ENCODE results near the gene OR51S1.
"Not testable (repeated sequence)": the region's sequence is repeated elsewhere in the genome, so short reads cannot be mapped to it uniquely, and the experiment has no call there.

Gene OR51S1

DNA sequence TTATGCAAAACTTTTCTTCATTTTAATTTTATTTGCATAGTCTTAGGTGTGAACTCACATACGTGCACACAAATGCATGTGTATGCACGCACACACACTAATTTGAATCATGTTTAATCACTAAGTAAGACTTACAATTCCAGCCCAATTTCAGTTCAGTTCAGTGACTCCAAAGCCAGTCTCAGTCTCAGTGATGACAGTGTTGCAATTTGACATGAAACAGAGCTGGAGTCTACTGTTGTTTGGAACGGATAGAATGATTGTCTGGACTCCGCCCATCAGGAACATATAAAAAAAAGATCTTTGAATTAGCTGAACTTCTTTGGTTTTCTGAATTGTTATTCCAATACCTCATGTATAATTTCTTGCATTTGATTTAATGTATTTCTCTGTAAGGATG, 14.9 kb upstream of the OR51S1 start:
- H3K27me3 ChIP-seq (ENCODE audit: control insufficient read depth in 1 of 2, insufficient read depth in 2 of 2, low read length in 2 of 2): no peaks in the 10 kb centered on the region
- no peaks in the 10 kb centered on the region for H3K36me3 ChIP-seq (ENCODE audit: control insufficient read depth in 2 of 2, insufficient read depth in 2 of 2, low read length in 2 of 2)
- H3K9me3 ChIP-seq (ENCODE audit: control insufficient read depth in 2 of 2, low read length in 2 of 2): peaks cover 0 to 5% of the 10 kb centered on the region in 2 donors
- H3K27ac ChIP-seq (ENCODE audit: low read length): no peak overlapping the region
- no peaks in the 10 kb centered on the region for H3K4me1 ChIP-seq (ENCODE audit: control insufficient read depth, insufficient read depth, low read length)
- no peak overlapping the region for H3K4me3 ChIP-seq (ENCODE audit: low read length in 2 of 2)
- no peak overlapping the region for H3K9ac ChIP-seq (ENCODE audit: low read length in 2 of 2)

DNA sequence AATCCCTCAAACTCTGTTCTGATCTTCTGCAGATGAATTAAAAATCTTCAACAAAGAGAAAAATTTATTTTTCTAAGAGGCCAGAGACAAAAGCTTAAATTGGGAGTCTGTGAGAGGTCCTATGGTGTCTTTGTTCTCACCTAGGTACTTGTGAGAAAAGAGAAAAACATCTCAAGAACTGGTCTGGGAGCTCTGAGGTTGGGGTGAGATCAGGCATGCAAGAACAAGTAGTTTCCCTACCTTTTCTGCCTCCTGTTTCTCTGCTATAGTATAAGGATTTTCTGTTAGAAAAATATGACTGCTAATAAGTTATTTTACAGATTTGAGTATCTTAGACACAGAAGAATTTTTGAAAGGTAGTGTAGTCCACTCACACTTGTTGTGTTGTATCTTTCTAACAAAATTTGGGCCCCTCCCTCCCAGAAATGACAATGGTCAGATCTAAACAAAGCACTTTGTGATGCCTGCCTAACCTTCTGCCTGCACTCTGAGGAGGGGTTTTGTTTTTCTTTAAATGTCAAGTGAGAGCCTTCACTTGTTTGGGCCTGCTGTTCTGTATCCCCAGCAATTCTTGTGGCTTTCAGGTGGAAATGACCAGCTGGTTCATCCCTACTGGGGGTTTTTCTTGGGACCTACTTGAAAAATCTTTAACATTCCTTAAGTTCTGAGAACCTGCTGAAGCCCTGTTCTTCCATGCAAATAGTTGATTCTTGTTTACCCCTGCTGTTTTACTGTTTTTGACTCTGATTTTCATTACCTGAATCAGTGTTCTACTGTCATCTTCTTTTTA, 13.6 kb upstream of the OR51S1 start:
- H3K27me3 ChIP-seq (ENCODE audit: control insufficient read depth in 1 of 2, insufficient read depth in 2 of 2, low read length in 2 of 2): no peaks in the 10 kb centered on the region
- H3K9me3 ChIP-seq (ENCODE audit: control insufficient read depth in 2 of 2, low read length in 2 of 2): peaks cover 0 to 5% of the 10 kb centered on the region in 2 donors
- no peak overlapping the region for H3K27ac ChIP-seq (ENCODE audit: low read length)
- no peak overlapping the region for H3K4me3 ChIP-seq (ENCODE audit: low read length in 2 of 2)
- H3K9ac ChIP-seq (ENCODE audit: low read length in 2 of 2): no peak overlapping the region
- H3K36me3 ChIP-seq (ENCODE audit: control insufficient read depth in 2 of 2, insufficient read depth in 2 of 2, low read length in 2 of 2): no peaks in the 10 kb centered on the region
- H3K4me1 ChIP-seq (ENCODE audit: control insufficient read depth, insufficient read depth, low read length): no peaks in the 10 kb centered on the region

DNA sequence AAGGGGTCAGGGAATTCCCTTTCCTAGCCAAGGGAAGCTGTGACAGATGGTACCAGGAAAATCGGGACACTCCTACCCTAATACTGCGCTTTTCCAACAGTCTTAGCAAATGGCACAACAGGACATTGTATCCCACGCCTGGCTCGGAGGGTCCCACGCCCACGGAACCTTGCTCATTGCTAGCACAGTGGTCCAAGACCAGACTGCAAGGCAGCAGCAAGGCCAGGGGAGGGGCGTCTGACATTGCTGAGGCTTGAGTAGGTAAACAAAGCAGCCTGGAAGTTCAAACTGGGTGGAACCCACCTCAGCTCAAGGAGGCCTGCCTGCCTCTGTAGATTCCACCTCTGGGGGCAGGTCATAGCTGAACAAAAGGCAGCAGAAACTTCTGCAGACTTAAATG, 5.3 kb upstream of the OR51S1 start:
- not testable (repeated sequence) for H3K27me3 ChIP-seq (ENCODE audit: control insufficient read depth in 1 of 2, insufficient read depth in 2 of 2, low read length in 2 of 2); H3K4me3 ChIP-seq (ENCODE audit: low read length in 2 of 2); H3K36me3 ChIP-seq (ENCODE audit: control insufficient read depth in 2 of 2, insufficient read depth in 2 of 2, low read length in 2 of 2); H3K4me1 ChIP-seq (ENCODE audit: control insufficient read depth, insufficient read depth, low read length); H3K9ac ChIP-seq (ENCODE audit: low read length in 2 of 2); H3K27ac ChIP-seq (ENCODE audit: low read length); H3K9me3 ChIP-seq (ENCODE audit: control insufficient read depth in 2 of 2, low read length in 2 of 2)

DNA sequence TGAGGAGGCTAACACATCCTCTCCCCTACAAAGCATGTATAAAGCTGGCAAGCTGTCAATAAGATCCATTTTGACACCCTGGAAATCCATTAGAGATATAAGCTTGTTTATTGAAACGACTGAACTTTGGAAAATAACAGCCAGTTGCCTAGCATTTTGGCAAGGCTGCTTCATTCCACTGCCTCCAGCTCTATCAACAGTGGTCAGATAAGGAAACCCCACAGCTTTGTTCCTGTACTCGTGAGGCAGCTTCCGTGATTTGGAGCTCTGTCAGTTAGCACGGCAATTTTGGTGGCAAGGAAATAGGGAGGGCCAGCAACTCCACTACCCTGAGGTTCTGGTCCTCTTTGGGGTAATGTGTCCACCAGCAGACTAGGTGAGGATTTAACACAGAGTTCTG, 2.0 kb upstream of the OR51S1 start:
- Histone ChIP-seq H3K4me3 (ENCODE audit: low read length in 2 of 2) (peak overlapping the region in 1 of 2 donors; percentile 50), H3K9me3 (ENCODE audit: control insufficient read depth in 2 of 2, low read length in 2 of 2) (no peaks in the 10 kb centered on the region), H3K27me3 (ENCODE audit: control insufficient read depth in 1 of 2, insufficient read depth in 2 of 2, low read length in 2 of 2) (no peaks in the 10 kb centered on the region), H3K4me1 (ENCODE audit: control insufficient read depth, insufficient read depth, low read length) (no peaks in the 10 kb centered on the region), H3K27ac (ENCODE audit: low read length) (no peak overlapping the region), H3K9ac (ENCODE audit: low read length in 2 of 2) (no peak overlapping the region), H3K36me3 (ENCODE audit: control insufficient read depth in 2 of 2, insufficient read depth in 2 of 2, low read length in 2 of 2) (no peaks in the 10 kb centered on the region)

DNA sequence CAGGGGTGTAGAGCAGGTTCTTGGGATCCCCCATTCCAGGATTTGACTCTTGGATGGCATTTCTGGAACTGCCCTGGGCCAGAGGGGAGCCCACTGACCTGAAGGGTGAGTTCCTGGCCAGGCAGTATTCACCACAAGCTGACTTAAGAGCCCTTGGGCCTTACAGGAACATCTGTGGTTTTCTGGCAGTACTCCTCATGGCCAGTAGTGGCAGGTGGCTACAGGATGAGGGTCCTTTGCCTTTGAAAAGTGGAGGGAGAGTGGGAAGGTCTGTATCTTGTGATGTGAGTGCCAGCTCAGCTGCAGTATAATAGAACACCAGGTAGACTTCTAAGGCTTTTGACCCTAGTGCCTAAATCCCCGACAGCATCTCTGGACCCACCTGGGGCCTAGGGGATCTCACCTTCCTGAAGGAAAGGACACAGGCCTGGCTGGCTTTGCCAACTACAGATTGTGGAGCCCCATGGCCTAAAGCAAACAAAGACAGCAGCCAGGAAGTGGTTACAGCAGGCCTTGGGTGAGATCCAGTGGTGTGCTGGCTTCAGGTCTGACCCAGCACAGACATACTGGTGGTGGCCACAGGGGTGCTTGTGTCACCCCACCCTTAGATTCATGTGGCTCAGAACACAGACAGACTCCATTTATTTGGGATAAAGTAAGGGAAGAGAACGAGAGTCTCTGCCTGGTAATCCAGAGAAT, 9.0 kb downstream of the OR51S1 start:
- Histone ChIP-seq H3K4me1 (ENCODE audit: control insufficient read depth, insufficient read depth, low read length) (no peaks in the 10 kb centered on the region), H3K9me3 (ENCODE audit: control insufficient read depth in 2 of 2, low read length in 2 of 2) (no peaks in the 10 kb centered on the region), H3K9ac (ENCODE audit: low read length in 2 of 2) (no peak overlapping the region), H3K27ac (ENCODE audit: low read length) (no peak overlapping the region), H3K27me3 (ENCODE audit: control insufficient read depth in 1 of 2, insufficient read depth in 2 of 2, low read length in 2 of 2) (no peaks in the 10 kb centered on the region), H3K36me3 (ENCODE audit: control insufficient read depth in 2 of 2, insufficient read depth in 2 of 2, low read length in 2 of 2) (no peaks in the 10 kb centered on the region), H3K4me3 (ENCODE audit: low read length in 2 of 2) (no peak overlapping the region)

DNA sequence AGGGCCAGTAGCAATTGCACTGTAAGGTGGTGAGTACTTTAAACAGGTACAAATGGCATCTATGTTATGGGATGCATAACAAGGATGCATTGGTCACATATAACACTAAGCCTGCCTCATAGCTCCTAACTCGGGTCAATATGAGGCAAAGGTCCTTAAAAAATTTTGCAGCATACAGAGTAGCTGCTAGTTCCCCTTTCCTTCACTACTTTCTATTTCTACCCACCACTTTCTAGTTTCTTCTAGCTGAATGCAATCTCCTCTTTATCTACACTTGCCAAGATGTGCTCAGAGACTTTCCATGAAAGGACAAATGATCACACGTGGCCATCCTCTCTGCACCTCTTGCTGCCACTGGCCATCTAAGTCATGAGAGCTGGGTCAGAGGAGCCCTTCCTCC, 18.1 kb downstream of the OR51S1 start:
- Histone ChIP-seq H3K9me3 (ENCODE audit: control insufficient read depth in 2 of 2, low read length in 2 of 2) (no peaks in the 10 kb centered on the region), H3K27ac (ENCODE audit: low read length) (no peak overlapping the region), H3K27me3 (ENCODE audit: control insufficient read depth in 1 of 2, insufficient read depth in 2 of 2, low read length in 2 of 2) (no peaks in the 10 kb centered on the region), H3K36me3 (ENCODE audit: control insufficient read depth in 2 of 2, insufficient read depth in 2 of 2, low read length in 2 of 2) (no peaks in the 10 kb centered on the region), H3K4me3 (ENCODE audit: low read length in 2 of 2) (no peak overlapping the region), H3K9ac (ENCODE audit: low read length in 2 of 2) (no peak overlapping the region), H3K4me1 (ENCODE audit: control insufficient read depth, insufficient read depth, low read length) (no peaks in the 10 kb centered on the region)

DNA sequence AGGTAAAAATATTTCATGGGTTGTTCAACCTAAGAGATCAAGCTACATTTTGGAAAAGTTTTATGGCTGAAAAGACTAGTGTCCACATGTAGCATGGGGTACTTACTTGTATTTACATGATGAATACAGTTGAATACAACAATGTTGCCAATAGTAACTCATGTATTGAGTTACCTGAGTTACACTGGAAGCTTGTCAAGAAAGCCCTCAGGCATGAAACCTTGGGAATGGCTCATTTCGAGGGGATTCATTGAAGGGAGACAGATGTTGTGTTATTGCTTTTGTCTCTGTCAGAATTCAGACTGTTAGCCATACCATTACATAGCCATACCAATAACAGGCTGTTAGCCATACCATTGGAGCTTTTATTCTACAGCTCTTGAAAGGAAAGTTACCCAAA, 18.7 kb downstream of the OR51S1 start:
- no peak overlapping the region for H3K27ac ChIP-seq (ENCODE audit: low read length)
- H3K9me3 ChIP-seq (ENCODE audit: control insufficient read depth in 2 of 2, low read length in 2 of 2): no peaks in the 10 kb centered on the region
- no peak overlapping the region for H3K4me3 ChIP-seq (ENCODE audit: low read length in 2 of 2)
- no peak overlapping the region for H3K9ac ChIP-seq (ENCODE audit: low read length in 2 of 2)
- no peaks in the 10 kb centered on the region for H3K27me3 ChIP-seq (ENCODE audit: control insufficient read depth in 1 of 2, insufficient read depth in 2 of 2, low read length in 2 of 2)
- no peaks in the 10 kb centered on the region for H3K4me1 ChIP-seq (ENCODE audit: control insufficient read depth, insufficient read depth, low read length)
- H3K36me3 ChIP-seq (ENCODE audit: control insufficient read depth in 2 of 2, insufficient read depth in 2 of 2, low read length in 2 of 2): no peaks in the 10 kb centered on the region

DNA sequence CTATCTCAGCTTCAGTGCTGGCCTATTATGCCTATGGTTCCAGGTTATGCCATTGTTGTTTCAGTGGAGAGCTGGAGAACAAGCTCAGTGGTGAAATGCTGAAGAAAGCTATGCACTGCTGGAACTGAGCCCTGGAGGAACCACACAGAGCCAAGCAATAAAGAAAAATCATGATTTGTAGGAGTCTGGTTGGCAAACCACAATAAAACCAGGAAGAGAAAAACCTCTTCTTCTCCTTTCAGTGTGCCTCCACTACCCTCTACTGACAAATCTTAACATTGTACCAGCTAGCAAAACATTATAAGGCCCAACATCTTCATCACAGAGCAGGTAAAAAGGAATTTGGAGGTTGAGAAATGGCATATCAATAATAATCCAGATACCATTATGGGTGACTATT, 22.6 kb downstream of the OR51S1 start:
- Histone ChIP-seq H3K9me3 (ENCODE audit: control insufficient read depth in 2 of 2, low read length in 2 of 2) (peaks cover 0 to 2% of the 10 kb centered on the region in 2 donors), H3K4me3 (ENCODE audit: low read length in 2 of 2) (no peak overlapping the region), H3K27me3 (ENCODE audit: control insufficient read depth in 1 of 2, insufficient read depth in 2 of 2, low read length in 2 of 2) (no peaks in the 10 kb centered on the region), H3K27ac (ENCODE audit: low read length) (no peak overlapping the region), H3K4me1 (ENCODE audit: control insufficient read depth, insufficient read depth, low read length) (no peaks in the 10 kb centered on the region), H3K36me3 (ENCODE audit: control insufficient read depth in 2 of 2, insufficient read depth in 2 of 2, low read length in 2 of 2) (no peaks in the 10 kb centered on the region), H3K9ac (ENCODE audit: low read length in 2 of 2) (no peak overlapping the region)

DNA sequence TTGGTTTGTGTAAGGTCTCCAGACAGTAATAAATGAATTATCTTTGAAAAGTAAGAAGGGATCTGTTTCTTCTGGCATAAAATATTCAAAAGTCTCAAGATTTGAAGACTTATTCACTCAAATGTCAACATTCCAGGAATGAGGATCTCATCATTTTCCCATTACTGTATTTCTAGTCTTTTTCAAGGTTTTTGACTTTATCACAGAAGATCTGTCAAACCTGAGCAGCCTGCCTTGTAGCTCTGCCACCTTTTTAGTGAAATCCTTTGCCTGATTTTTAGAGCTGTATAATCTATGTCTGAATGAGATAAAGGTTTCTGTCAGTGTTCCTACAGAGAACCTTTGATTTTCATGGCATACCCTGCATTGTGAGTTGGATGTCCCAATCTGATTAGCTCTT, 23.9 kb downstream of the OR51S1 start:
- H3K36me3 ChIP-seq (ENCODE audit: control insufficient read depth in 2 of 2, insufficient read depth in 2 of 2, low read length in 2 of 2): no peaks in the 10 kb centered on the region
- peaks cover 0 to 2% of the 10 kb centered on the region in 2 donors for H3K9me3 ChIP-seq (ENCODE audit: control insufficient read depth in 2 of 2, low read length in 2 of 2)
- no peak overlapping the region for H3K4me3 ChIP-seq (ENCODE audit: low read length in 2 of 2)
- no peak overlapping the region for H3K9ac ChIP-seq (ENCODE audit: low read length in 2 of 2)
- H3K27ac ChIP-seq (ENCODE audit: low read length): no peak overlapping the region
- H3K27me3 ChIP-seq (ENCODE audit: control insufficient read depth in 1 of 2, insufficient read depth in 2 of 2, low read length in 2 of 2): no peaks in the 10 kb centered on the region
- no peaks in the 10 kb centered on the region for H3K4me1 ChIP-seq (ENCODE audit: control insufficient read depth, insufficient read depth, low read length)

DNA sequence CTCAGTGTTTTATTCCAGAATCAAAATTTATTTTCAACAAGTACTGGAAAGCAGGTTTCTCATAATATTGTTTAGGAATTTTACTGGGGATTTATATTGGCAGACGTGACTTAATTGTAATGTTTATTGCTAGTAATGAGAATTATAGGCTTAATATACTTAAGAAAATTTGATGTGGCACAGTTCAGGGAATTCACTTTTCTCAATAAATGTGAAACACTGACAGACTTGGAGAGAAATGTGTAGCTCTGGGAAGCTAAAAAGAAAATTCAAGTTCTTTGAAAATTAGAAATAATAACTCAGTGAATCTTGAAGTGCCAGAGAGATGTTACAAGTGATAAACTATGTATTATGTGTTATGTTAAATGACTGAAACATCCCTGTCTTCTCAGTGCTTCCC, 28.0 kb downstream of the OR51S1 start, which contains the start of gene OR51F2:
Gene OR51F2 (plus strand): TSS at position 301 of the 400 bp plus-strand sequence. CDS start 101 bp downstream, outside the sequence.
- H3K27me3 ChIP-seq (ENCODE audit: control insufficient read depth in 1 of 2, insufficient read depth in 2 of 2, low read length in 2 of 2): no peaks in the 10 kb centered on the region
- no peak within 1 kb of the TSS for H3K9ac ChIP-seq (ENCODE audit: low read length in 2 of 2)
- H3K36me3 ChIP-seq (ENCODE audit: control insufficient read depth in 2 of 2, insufficient read depth in 2 of 2, low read length in 2 of 2): no peaks in the 10 kb centered on the region
- no peaks in the 10 kb centered on the region for H3K4me1 ChIP-seq (ENCODE audit: control insufficient read depth, insufficient read depth, low read length)
- no peak within 1 kb of the TSS for H3K4me3 ChIP-seq (ENCODE audit: low read length in 2 of 2)
- H3K27ac ChIP-seq (ENCODE audit: low read length): no peak within 1 kb of the TSS
- H3K9me3 ChIP-seq (ENCODE audit: control insufficient read depth in 2 of 2, low read length in 2 of 2): peaks cover 0 to 2% of the 10 kb centered on the region in 2 donors

DNA sequence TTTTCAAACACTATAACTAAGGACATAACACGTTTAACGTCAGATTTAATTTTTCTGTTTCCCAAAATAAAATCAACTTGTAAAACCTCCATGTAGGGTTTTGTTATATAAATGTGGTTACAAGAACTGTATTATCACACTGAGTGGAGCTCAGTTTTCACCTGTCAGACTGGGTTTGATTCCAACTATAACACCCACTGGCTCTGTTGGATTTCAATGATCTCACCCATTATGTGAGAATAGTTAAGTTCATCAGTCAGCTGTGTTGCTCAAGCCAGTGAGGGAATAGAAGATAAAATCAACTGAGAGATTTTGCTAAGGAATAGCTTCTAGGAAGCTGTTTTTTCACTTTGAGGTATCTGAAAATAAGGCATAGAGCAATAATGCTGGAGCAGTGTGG, 39.8 kb downstream of the OR51S1 start:
- Histone ChIP-seq H3K9me3 (ENCODE audit: control insufficient read depth in 2 of 2, low read length in 2 of 2) (no peaks in the 10 kb centered on the region), H3K4me3 (ENCODE audit: low read length in 2 of 2) (no peak overlapping the region), H3K27ac (ENCODE audit: low read length) (no peak overlapping the region), H3K36me3 (ENCODE audit: control insufficient read depth in 2 of 2, insufficient read depth in 2 of 2, low read length in 2 of 2) (no peaks in the 10 kb centered on the region), H3K27me3 (ENCODE audit: control insufficient read depth in 1 of 2, insufficient read depth in 2 of 2, low read length in 2 of 2) (no peaks in the 10 kb centered on the region), H3K9ac (ENCODE audit: low read length in 2 of 2) (no peak overlapping the region), H3K4me1 (ENCODE audit: control insufficient read depth, insufficient read depth, low read length) (no peaks in the 10 kb centered on the region)
